ENCODE measurements around the gene CMIP.

The CMIP gene

GRCh38 chr16:81481207-81481821 is 36.7 kb downstream of the CMIP start:
- no peak for TF ChIP-seq CTCF (IDR thresholded peaks at IDR 0.05)
- Histone ChIP-seq H3K27me3 (ENCODE audit: control insufficient read depth, insufficient read depth, low read length) (no peaks in the 10 kb centered on the region), H3K4me3 (ENCODE audit: low read depth, low read length) (no peak overlapping the region), H3K36me3 (ENCODE audit: control insufficient read depth, insufficient read depth, low read length) (no peaks in the 10 kb centered on the region), H3K27ac (peak overlapping the region; percentile 29), H3K9ac (no peak overlapping the region), H2AFZ (no peak overlapping the region), H3K4me1 (no peaks in the 10 kb centered on the region), H3K9me3 (ENCODE audit: control insufficient read depth, low read length) (no peaks in the 10 kb centered on the region), H3K79me2 (peaks cover 62% of the 10 kb centered on the region), H3K4me2 (ENCODE audit: low read length) (no peak overlapping the region)

- Histone ChIP-seq H3K4me3 (ENCODE audit: low read depth, low read length) (no peak overlapping the region), H3K79me2 (peaks cover 67% of the 10 kb centered on the region), H3K36me3 (ENCODE audit: control insufficient read depth, insufficient read depth, low read length) (no peaks in the 10 kb centered on the region), H3K27ac (peak overlapping the region; percentile 29), H3K4me2 (ENCODE audit: low read length) (no peak overlapping the region), H3K9me3 (ENCODE audit: control insufficient read depth, low read length) (no peaks in the 10 kb centered on the region), H3K9ac (no peak overlapping the region), H3K4me1 (no peaks in the 10 kb centered on the region), H2AFZ (no peak overlapping the region), H3K27me3 (ENCODE audit: control insufficient read depth, insufficient read depth, low read length) (no peaks in the 10 kb centered on the region)
- TF ChIP-seq CTCF (IDR thresholded peaks at IDR 0.05): no peak
Observed at GRCh38 chr16:81482329-81483063, 37.9 kb downstream of the CMIP start.

- H3K79me2 ChIP-seq: peaks cover 68% of the 10 kb centered on the region
- no peaks in the 10 kb centered on the region for H3K4me1 ChIP-seq
- H3K4me3 ChIP-seq (ENCODE audit: low read depth, low read length): no peak overlapping the region
- H3K9me3 ChIP-seq (ENCODE audit: control insufficient read depth, low read length): no peaks in the 10 kb centered on the region
- no peak overlapping the region for H3K9ac ChIP-seq
- no peaks in the 10 kb centered on the region for H3K36me3 ChIP-seq (ENCODE audit: control insufficient read depth, insufficient read depth, low read length)
- H3K27me3 ChIP-seq (ENCODE audit: control insufficient read depth, insufficient read depth, low read length): no peaks in the 10 kb centered on the region
- no peak for TF ChIP-seq CTCF (IDR thresholded peaks at IDR 0.05)
- H3K4me2 ChIP-seq (ENCODE audit: low read length): no peak overlapping the region
- no peak overlapping the region for H3K27ac ChIP-seq
- H2AFZ ChIP-seq: no peak overlapping the region
Observed at GRCh38 chr16:81483064-81483969, 38.7 kb downstream of the CMIP start.

GRCh38 chr16:81483970-81484595 is 39.5 kb downstream of the CMIP start:
- no peaks in the 10 kb centered on the region for H3K27me3 ChIP-seq (ENCODE audit: control insufficient read depth, insufficient read depth, low read length)
- peaks cover 63% of the 10 kb centered on the region for H3K79me2 ChIP-seq
- no peak overlapping the region for H2AFZ ChIP-seq
- no peak for TF ChIP-seq CTCF (IDR thresholded peaks at IDR 0.05)
- H3K27ac ChIP-seq: no peak overlapping the region
- no peak overlapping the region for H3K9ac ChIP-seq
- H3K4me3 ChIP-seq (ENCODE audit: low read depth, low read length): no peak overlapping the region
- H3K4me2 ChIP-seq (ENCODE audit: low read length): no peak overlapping the region
- H3K36me3 ChIP-seq (ENCODE audit: control insufficient read depth, insufficient read depth, low read length): no peaks in the 10 kb centered on the region
- H3K9me3 ChIP-seq (ENCODE audit: control insufficient read depth, low read length): no peaks in the 10 kb centered on the region
- H3K4me1 ChIP-seq: no peaks in the 10 kb centered on the region

Measured in parathyroid adenoma (tissue), 2 donors.